Naive thymus-derived CD4-positive, alpha-beta T cell (primary cell): ENCODE measurements around the gene RPS17. TPM values are rescaled to one million over a fixed set of nuclear protein-coding genes. Genes with fewer than 3 reads are reported as not detected.
"Not testable (repeated sequence)": the region's sequence is repeated elsewhere in the genome, so short reads cannot be mapped to it uniquely, and the experiment has no call there.

Experiments
- ATAC-seq: fragments of 150-1000 bp; cut with Tn5 transposase; 2 replicates; pipeline ENCODE4 v1.10.0; 2021; ENCODE audit warnings: mild to moderate bottlenecking, moderate library complexity
- CTCF ChIA-PET: fragments of 350-600 bp; sonication (Branson Sonifier 250); formaldehyde crosslinking; loops from one replicate; lab custom pipeline; 2021; ENCODE audit warnings: antibody characterized with exemption; lab: Charles Lee
- POLR2A ChIA-PET: fragments of 350-600 bp; sonication (Branson Sonifier 250); formaldehyde crosslinking; loops from one replicate; lab custom pipeline; 2021; ENCODE audit warnings: antibody characterized with exemption, inconsistent platforms; lab: Charles Lee
- DNase-seq, 9 donors: peaks; one replicate each; pipeline versions ENCODE4 v3.0.0 to v3.0.0-alpha.2; 2020 to 2022; ENCODE audit warnings: mixed read lengths in 1 of 9
- H3K27ac ChIP-seq: one replicate; pipeline ENCODE4 v1.7.0; 2013; ENCODE audit warnings: mild to moderate bottlenecking, low read depth, low read length, moderate library complexity
- H3K27me3 ChIP-seq, 2 donors: one replicate each; pipeline ENCODE4 v1.7.0; 2013; ENCODE audit warnings: low read length in 2 of 2, mild to moderate bottlenecking in 2 of 2, moderate library complexity in 2 of 2; ENCODE audit not compliant: control insufficient read depth in 2 of 2, insufficient read depth in 2 of 2
- H3K36me3 ChIP-seq, 3 experiments: 1 replicate in 2 of 3; 2 replicates in 1 of 3; pipeline ENCODE4 v1.7.0; 2013; ENCODE audit warnings: low read length in 3 of 3, mild to moderate bottlenecking in 3 of 3, moderate library complexity in 1 of 3; ENCODE audit not compliant: insufficient read depth in 3 of 3, control insufficient read depth in 2 of 3
- H3K4me1 ChIP-seq, 2 donors: one replicate each; pipeline ENCODE4 v1.7.0; 2013; ENCODE audit warnings: low read length in 2 of 2, mild to moderate bottlenecking in 2 of 2, moderate library complexity in 1 of 2; ENCODE audit not compliant: control insufficient read depth in 2 of 2, insufficient read depth in 2 of 2
- H3K4me3 ChIP-seq: 2 replicates; pipeline ENCODE4 v1.7.0; 2013; ENCODE audit warnings: mild to moderate bottlenecking, low read length
- H3K9me3 ChIP-seq, 3 experiments: 1 replicate in 2 of 3; 2 replicates in 1 of 3; pipeline ENCODE4 v1.7.0; 2013; ENCODE audit warnings: low read length in 3 of 3; ENCODE audit not compliant: control insufficient read depth in 2 of 3
- H3K27ac Mint-ChIP-seq, 9 donors: one replicate each; pipeline ENCODE4 v1.8.0; 2020 to 2022; ENCODE audit warnings: mixed read lengths in 9 of 9, mild to moderate bottlenecking in 8 of 9, moderate library complexity in 5 of 9, inconsistent platforms in 2 of 9
- H3K27me3 Mint-ChIP-seq, 5 donors: one replicate each; pipeline ENCODE4 v1.8.0; 2021 to 2022; ENCODE audit warnings: mixed read lengths in 5 of 5, mild to moderate bottlenecking in 1 of 5
- H3K36me3 Mint-ChIP-seq, 5 donors: one replicate each; pipeline ENCODE4 v1.8.0; 2020 to 2022; ENCODE audit warnings: mixed read lengths in 5 of 5, mild to moderate bottlenecking in 3 of 5, inconsistent platforms in 1 of 5
- H3K4me1 Mint-ChIP-seq, 7 donors: one replicate each; pipeline ENCODE4 v1.8.0; 2020 to 2022; ENCODE audit warnings: mixed read lengths in 7 of 7, mild to moderate bottlenecking in 3 of 7, inconsistent platforms in 1 of 7
- H3K4me3 Mint-ChIP-seq, 10 donors: one replicate each; pipeline ENCODE4 v1.8.0; 2020 to 2022; ENCODE audit warnings: mild to moderate bottlenecking in 10 of 10, mixed read lengths in 10 of 10, moderate library complexity in 6 of 10, inconsistent platforms in 2 of 10
- H3K9me3 Mint-ChIP-seq, 11 donors: one replicate each; pipeline ENCODE4 v1.8.0; 2020 to 2022; ENCODE audit warnings: mixed read lengths in 11 of 11, mild to moderate bottlenecking in 4 of 11, inconsistent platforms in 1 of 11, moderate library complexity in 1 of 11
- intact Hi-C, 2 donors: fragments of 100-400 bp; cut with micrococcal nuclease; formaldehyde crosslinking; loops; one replicate each; pipeline ENCODE4 v1.15.1; 2023
- polyA plus RNA-seq, 2 donors: library from polyadenylated mRNA; unstranded; fragments of 300-500 nt; fragmentation: Illumina TruSeq; gene quantifications; one replicate each; pipeline ENCODE4 v1.2.3, GENCODE V29; 2021
- total RNA-seq, 6 experiments: library from RNA in 5 of 6; stranded (reverse) in 5 of 6; gene quantifications; 1 replicate in 5 of 6; 2 replicates in 1 of 6; pipeline ENCODE4 v1.2.3 and lab custom pipeline; 2021 to 2026

RPS17 gene
- total and polyA plus RNA-seq, 7 experiments from 2014 or later: 1,555 to 3,227 (median 2,132) TPM

GRCh38 chr15:82497978-82498377, 42.3 kb downstream of the RPS17 start:
- CTCF ChIA-PET, H3K4me3 Mint-ChIP-seq, H3K9me3 Mint-ChIP-seq: not testable (repeated sequence)

GRCh38 chr15:82488250-82488649, 52.0 kb downstream of the RPS17 start:
- H3K9me3 ChIP-seq, H3K4me3 ChIP-seq, ATAC-seq, H3K36me3 ChIP-seq, DNase-seq, H3K27ac ChIP-seq, H3K9me3 Mint-ChIP-seq, H3K27me3 Mint-ChIP-seq, POLR2A ChIA-PET, H3K27me3 ChIP-seq, intact Hi-C loops, H3K4me1 ChIP-seq, H3K36me3 Mint-ChIP-seq, H3K4me1 Mint-ChIP-seq, H3K4me3 Mint-ChIP-seq, H3K27ac Mint-ChIP-seq: not testable (repeated sequence)
- CTCF ChIA-PET: interaction anchor here (0.7 kb wide), 1 partner anchor 512 kb away, joined by 3 read pairs; no protein-coding TSS in a partner anchor

More at GRCh38 chr15:82497978-82498377, 42.3 kb downstream of the RPS17 start:
- DNase-seq, H3K27me3 Mint-ChIP-seq, H3K36me3 ChIP-seq, ATAC-seq, H3K27me3 ChIP-seq, H3K4me3 ChIP-seq, H3K4me1 ChIP-seq, H3K9me3 ChIP-seq, H3K4me1 Mint-ChIP-seq, H3K27ac ChIP-seq, H3K27ac Mint-ChIP-seq, H3K36me3 Mint-ChIP-seq, intact Hi-C loops, POLR2A ChIA-PET: not testable (repeated sequence)

GRCh38 chr15:82487045-82487444, 53.2 kb downstream of the RPS17 start:
- H3K4me3 Mint-ChIP-seq, DNase-seq, CTCF ChIA-PET, H3K27ac ChIP-seq, H3K27ac Mint-ChIP-seq, H3K27me3 Mint-ChIP-seq, H3K4me3 ChIP-seq, H3K4me1 ChIP-seq, H3K9me3 Mint-ChIP-seq, ATAC-seq, intact Hi-C loops, H3K36me3 Mint-ChIP-seq, H3K4me1 Mint-ChIP-seq, H3K9me3 ChIP-seq, H3K36me3 ChIP-seq, POLR2A ChIA-PET, H3K27me3 ChIP-seq: not testable (repeated sequence)

Other genes with a start within 250 kb of the RPS17 start
- 1 to 10 TPM in 4 of 5 experiments, under 1 TPM in 1; 0.56 to 3.8 (median 1.8) TPM for gene GOLGA6L10, start 191.0 kb downstream of the RPS17 start, total RNA-seq
- gene GOLGA6L10, start 191.0 kb downstream of the RPS17 start, polyA plus RNA-seq: under 1 TPM; 0.04 to 0.62 TPM
- gene GOLGA6L9, start 110.6 kb downstream of the RPS17 start, total RNA-seq: 1 to 10 TPM; 1.5 to 4.8 (median 2.7) TPM
- under 1 TPM; 0.34 to 0.93 TPM for gene GOLGA6L9, start 110.6 kb downstream of the RPS17 start, polyA plus RNA-seq
- 1 to 10 TPM in 1 of 5 experiments, under 1 TPM in 3, not detected in 1; 0.24 to 1.0 (median 0.51) TPM for gene CPEB1, start 106.9 kb upstream of the RPS17 start, total RNA-seq
- under 1 TPM; 0.07 to 0.38 TPM for gene CPEB1, start 106.9 kb upstream of the RPS17 start, polyA plus RNA-seq
- gene AP3B2, start 169.4 kb upstream of the RPS17 start, total RNA-seq: 1 to 10 TPM in 1 of 5 experiments, under 1 TPM in 3, not detected in 1; 0.56 to 1.2 (median 0.85) TPM
- under 1 TPM; 0.35 to 0.70 TPM for gene AP3B2, start 169.4 kb upstream of the RPS17 start, polyA plus RNA-seq